ENCODE data around the gene CDH23. TPM values are rescaled to one million over a fixed set of nuclear protein-coding genes. Genes with fewer than 3 reads are reported as not detected.

CDH23 gene
- total RNA-seq, 2 experiments from 2014 or later, result 3.7 to 5.3 TPM

DNA sequence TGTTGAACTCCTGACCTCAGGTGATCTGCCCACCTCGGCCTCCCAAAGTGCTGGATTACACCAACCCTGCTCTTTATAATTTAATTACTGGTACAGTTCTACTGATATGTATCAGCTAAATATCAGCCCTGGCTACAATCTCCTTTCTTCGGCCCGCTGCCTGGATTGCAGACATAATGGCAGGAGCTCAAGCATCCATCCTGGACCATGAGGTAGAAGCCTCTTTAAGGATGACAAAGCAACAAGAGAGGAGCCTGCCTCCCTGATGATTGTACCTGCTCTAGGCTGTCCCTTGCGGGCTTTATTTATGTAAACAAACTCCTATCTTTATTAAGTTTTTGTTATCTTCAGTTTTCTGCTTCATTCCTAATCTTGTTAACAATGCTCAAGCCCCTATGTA is 459.9 kb downstream of the CDH23 start:
- Mint-ChIP-seq H3K4me3 (no peak overlapping the region), H3K27me3 (peaks cover 5% of the 10 kb centered on the region), H3K9me3 (no peaks in the 10 kb centered on the region), H3K36me3 (no peaks in the 10 kb centered on the region), H3K27ac (no peak overlapping the region), H3K4me1 (peaks cover 5% of the 10 kb centered on the region)
- DNase-seq (no peak), ATAC-seq (ENCODE audit: low read depth) (no peak)
- POLR2A ChIA-PET, result no interaction called here

DNA sequence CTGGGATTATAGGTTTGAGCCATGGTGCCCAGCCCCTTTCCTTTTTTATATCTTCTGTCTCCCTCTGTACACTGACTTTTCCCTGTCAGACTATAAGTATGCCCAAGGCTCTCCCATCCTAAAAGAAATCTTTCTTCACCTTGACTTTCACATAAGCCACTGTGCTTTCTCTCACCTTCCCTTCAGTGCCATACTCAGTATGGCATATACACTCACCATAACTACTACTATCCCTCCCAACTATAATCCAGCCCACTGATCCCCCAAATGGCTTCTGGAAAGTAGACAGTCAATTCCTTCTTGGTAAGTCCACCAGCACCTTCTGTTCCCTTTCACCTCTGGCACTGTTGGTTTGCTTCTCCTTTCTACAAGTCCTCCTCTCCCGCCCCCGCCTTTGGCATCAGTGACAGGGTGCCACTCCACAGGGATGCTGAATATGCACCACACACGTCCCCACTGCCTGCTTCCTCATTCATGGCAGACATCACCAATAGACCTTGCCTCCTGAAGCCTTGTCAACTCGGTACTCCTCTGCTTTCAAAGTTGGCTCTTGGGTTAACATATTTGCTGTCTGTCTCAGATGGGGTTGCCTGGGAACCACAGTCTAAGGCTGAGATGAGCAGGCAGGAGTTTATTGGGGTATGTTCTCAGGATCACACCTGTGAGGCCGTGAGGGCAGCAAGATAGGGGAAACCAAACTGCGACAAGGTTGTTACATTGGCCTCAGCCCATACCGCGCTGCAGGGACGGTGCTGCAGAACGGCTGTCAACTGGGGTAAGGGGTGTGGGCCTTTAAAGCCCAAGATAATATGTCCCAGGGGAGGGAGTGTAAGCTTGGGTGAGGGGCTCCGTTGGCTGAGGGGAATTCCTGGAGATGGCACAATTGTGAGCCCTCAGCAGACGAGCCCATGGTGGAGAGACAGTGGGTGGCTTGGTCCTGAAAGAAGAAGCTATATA is 461.5 kb downstream of the CDH23 start:
- Mint-ChIP-seq H3K4me1 (peaks cover 5% of the 10 kb centered on the region), H3K9me3 (no peaks in the 10 kb centered on the region), H3K27me3 (peaks cover 5% of the 10 kb centered on the region), H3K27ac (no peak overlapping the region), H3K36me3 (no peaks in the 10 kb centered on the region), H3K4me3 (no peak overlapping the region)
- POLR2A ChIA-PET, result no interaction called here
- DNase-seq (no peak), ATAC-seq (ENCODE audit: low read depth) (no peak)

DNA sequence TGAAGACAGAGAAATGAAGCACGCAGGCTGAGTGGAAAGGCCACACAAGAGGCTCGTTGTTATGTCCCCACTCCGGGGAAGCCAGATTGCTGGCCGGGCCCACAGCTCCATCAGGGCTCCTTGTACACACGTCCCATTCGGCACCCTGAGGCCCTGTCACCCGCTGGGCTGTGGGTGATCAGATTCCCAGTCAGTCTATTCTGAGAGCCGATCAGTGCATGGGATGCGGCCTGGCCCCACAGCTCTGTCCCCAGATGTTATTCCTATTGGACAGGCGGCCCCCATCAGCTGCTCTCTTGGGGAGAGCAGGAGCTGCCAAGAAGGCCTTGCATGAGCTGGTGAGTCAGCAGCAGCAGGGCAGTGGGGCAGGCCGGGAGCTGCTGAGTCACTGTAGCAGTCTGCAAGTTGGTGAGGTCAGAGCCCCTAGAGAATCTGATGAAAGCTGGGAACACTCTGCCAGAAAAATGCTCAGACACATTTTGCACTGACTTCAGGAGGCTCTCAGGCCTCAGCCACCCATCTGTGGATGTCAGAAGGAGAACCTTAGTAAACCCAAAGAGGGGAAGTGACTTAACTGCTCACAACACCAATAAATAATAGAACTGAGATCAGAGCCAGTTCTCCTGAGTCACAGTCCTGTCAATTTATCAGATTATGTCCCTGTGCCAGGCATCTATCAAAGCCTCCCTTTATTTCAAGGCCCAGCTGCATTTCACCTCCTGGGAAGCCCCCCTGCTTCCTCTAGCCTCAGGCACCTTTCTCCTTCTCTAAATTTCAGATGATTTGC is 463.7 kb downstream of the CDH23 start:
- H3K4me3 Mint-ChIP-seq, result no peak overlapping the region
- POLR2A ChIA-PET, result interaction anchor here (1.1 kb wide), 1 partner anchor 18 kb away, joined by 3 read pairs; no protein-coding TSS in a partner anchor
- ATAC-seq (ENCODE audit: low read depth), result peak; percentile 26

DNA sequence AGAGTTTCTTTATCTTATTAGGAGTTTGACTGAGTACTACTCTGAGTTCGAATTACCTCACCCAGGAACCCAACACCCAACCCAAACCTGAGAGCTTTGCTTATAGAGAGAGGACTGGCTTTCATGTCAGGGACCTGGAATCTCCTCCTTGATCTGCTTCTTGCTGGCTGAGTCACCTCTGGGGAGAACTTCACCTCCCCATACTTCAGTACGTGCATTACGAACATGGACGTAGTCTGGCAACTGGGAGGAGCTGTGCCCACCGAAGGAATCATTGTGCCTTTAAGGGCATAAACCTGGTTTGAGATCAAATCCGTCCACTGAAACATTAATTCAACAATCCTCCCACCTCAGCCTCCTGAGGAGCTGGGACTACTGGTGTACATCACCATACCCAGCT is 466.5 kb downstream of the CDH23 start:
- Mint-ChIP-seq H3K4me1 (peaks cover 6% of the 10 kb centered on the region), H3K36me3 (no peaks in the 10 kb centered on the region), H3K4me3 (no peak overlapping the region), H3K27me3 (peaks cover 2% of the 10 kb centered on the region), H3K9me3 (no peaks in the 10 kb centered on the region), H3K27ac (no peak overlapping the region)
- POLR2A ChIA-PET, result no interaction called here
- ATAC-seq (ENCODE audit: low read depth), result no peak
- no peak for DNase-seq

More for the DNA sequence above, 463.7 kb downstream of the CDH23 start:
- H3K36me3 Mint-ChIP-seq, result no peaks in the 10 kb centered on the region
- H3K9me3 Mint-ChIP-seq, result no peaks in the 10 kb centered on the region
- peaks cover 4% of the 10 kb centered on the region for H3K27me3 Mint-ChIP-seq
- H3K4me1 Mint-ChIP-seq, result peaks cover 5% of the 10 kb centered on the region
- no peak overlapping the region for H3K27ac Mint-ChIP-seq
- no peak for DNase-seq

DNA sequence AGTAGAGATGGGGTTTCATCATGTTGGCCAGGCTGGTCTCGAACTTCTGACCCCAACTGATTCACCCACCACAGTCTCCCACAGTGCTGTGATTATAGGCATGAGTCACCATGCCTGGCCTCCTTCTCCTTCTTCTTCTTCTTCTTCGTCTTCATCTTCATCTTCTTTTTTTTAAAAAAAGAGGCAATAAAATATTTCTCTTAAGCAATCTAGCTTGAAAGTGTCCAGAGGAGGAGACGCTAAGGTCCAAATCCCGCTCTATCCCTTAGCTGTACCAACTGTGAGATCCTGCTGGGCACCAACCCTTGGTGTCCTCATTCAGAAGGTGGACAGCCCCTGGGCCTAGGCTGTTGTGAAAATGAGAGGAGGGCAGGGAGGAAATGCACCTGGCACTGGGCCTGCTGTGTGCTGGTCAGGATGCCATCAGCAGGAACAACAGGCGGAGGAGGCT is 468.2 kb downstream of the CDH23 start:
- ATAC-seq (ENCODE audit: low read depth) (no peak), DNase-seq (no peak)
- H3K4me1 Mint-ChIP-seq, result peaks cover 7% of the 10 kb centered on the region
- POLR2A ChIA-PET, result no interaction called here
- no peak overlapping the region for H3K4me3 Mint-ChIP-seq
- no peaks in the 10 kb centered on the region for H3K9me3 Mint-ChIP-seq
- H3K36me3 Mint-ChIP-seq, result no peaks in the 10 kb centered on the region
- peaks cover 4% of the 10 kb centered on the region for H3K27me3 Mint-ChIP-seq
- no peak overlapping the region for H3K27ac Mint-ChIP-seq

Small RNA genes within 50 kb of the gene (microRNA-seq; reads per million reads assigned to microRNA genes)
- gene MIR7152, result not detected

Other genes with a start within 250 kb of the CDH23 start
- under 1 TPM in 1 of 2 experiments, not detected in 1; 0.03 TPM for gene UNC5B, start 184.3 kb upstream of the CDH23 start, total RNA-seq
- 1 to 10 TPM; 5.6 to 5.8 TPM for gene SLC29A3, start 77.7 kb upstream of the CDH23 start, total RNA-seq

Measured in activated naive CD8-positive, alpha-beta T cell treated with anti-CD3 and anti-CD28 coated beads, Interleukin-2, amount 10 ng/mL, durations not matched to agents 7 days and 5 days (primary cell).